ENCODE measurements around the gene NFIB.

Gene NFIB

GRCh38 chr9:14318361-14318760 is 4.4 kb upstream of the NFIB start:
- DNase-seq = no peak

- no peak for DNase-seq
These were observed 3.9 kb upstream of the NFIB start for GRCh38 chr9:14317667-14318320.

DNA sequence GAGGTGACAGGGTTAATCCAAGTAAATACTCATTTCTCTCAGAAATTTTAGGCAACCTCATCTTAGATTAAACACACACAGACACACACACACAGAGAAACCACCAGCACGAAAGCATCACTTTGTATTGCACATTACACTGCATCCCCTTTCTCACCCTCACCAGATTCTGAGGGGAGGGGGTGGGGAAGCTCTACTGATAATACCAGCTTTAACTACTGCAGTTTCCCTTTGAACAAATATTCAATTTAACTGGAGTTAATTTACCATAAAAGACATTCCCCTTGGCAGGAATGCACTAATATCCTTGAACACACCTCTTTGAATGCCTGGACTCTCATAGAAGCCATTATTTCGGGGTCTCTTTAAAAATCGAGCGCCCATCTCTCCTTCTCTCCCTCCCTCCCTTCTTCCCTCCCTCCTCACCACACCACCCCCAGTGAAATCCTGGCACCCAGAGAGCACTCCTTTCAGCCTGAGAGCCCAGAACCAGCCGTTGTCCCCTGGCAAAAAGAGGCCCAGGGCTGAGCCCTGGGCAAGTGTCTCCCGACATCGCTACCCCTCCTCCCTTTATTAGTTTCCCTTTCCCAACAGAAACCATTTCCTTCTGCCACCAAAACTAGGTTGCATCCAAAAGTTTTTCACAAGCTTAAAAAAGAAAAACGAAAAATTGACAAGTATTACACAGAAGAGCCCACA is 2.8 kb upstream of the NFIB start:
- DNase-seq = no peak

DNA sequence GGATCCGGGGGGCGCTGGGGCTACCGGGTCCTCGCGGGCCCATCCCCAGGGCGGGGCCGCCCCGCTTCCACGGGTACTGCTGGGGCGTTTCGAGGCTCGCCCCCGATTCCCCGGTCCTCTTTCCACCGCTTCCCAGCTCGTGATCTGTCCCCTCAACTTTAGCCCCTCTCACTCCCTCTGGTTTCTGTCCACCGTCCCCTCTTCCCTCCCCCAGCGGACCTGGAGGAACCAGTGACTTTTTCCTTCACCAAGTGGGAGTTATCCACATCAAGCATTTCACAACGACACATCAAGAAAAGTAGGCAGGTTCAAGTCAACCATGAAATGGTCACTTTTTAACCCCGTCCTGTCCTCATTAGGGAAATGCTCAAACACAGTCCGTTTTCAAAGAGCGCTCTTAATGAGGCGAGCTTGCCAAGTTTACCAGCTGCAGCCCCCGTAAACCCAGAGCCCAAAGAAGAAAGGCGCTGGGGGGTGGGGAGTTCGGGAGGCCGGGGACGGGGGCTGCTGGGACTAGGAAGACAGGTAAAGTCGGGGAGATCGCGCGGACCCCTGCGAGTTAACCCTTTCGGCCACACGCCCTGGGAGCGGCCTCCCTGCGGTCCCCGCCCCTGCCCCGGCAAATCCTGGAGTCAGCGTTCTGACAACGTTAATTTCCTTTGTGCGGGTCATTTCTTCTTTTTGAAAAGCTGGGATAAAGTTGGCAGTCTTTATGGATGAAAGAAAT is 2.1 kb upstream of the NFIB start:
- DNase-seq = no peak

- no peak for DNase-seq
These were observed 1.3 kb upstream of the NFIB start for GRCh38 chr9:14314929-14315874.

GRCh38 chr9:14314424-14314928 is 535 bp upstream of the NFIB start:
- no peak for DNase-seq

DNA sequence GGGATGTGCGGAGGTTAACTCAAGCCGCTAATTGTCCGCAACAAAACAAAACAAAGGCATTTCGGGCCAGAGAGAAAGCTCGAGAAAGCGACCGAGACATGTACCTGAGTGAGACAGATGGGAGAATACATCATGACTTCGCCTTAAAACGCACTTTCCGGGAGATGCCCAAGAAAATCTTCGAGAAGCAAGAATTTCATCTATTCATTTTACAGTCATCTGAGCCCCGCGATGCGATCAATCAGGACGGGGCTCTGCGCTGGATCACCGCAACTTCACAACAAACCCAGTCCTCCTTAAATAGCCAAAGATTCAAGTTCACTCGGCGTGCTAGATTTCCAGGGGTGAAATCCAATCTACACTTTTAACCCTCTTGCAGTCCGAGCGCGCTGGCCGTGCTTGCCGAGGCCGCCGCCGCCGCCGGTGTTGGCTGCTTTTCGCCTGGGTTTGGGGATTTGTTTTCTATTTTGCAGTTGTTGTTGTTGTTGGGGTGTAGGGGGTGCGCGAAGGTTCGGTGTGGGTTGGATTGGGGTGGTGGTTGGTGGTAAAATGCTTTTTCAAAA is 482 bp downstream of the NFIB start:
- no peak for DNase-seq

GRCh38 chr9:14312719-14313377 is 1.1 kb downstream of the NFIB start:
- DNase-seq = no peak

DNA sequence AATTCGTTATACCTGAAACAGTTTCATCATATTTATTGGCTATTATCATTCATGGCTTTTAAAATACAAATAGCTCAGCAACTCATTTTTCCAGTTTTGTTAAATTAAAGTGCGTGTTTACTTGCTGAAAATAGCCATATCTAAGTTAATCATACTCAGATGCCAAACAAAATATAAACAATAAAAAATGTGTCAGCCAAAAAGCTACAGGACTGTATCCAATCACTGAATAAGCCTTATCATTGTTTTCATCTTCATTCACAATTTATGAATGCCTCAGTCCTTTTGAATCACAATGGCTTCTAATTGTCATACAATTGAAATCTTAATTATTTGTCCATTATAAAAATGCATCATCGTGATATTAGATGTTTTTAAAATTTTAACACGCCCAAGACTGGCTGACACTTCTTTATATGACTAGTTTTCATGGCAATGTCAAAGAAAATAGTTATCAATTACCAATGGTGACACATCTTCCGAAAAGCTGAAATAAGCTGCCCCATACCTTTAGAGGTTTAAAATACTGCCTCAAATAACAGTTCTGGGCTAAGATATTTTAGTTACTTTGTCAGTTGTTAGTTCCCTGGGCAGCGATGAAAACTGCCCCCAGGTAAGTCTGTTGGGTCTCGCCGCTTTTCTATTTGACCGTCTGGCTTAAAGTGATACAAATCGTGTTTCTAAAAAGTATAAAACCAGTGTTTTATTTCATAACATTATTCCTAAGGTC is 1.8 kb downstream of the NFIB start:
- no peak for DNase-seq

- no peak for DNase-seq
These were observed 2.6 kb downstream of the NFIB start for GRCh38 chr9:14311171-14311949.

GRCh38 chr9:14310311-14310710 is 3.6 kb downstream of the NFIB start:
- DNase-seq = no peak

DNA sequence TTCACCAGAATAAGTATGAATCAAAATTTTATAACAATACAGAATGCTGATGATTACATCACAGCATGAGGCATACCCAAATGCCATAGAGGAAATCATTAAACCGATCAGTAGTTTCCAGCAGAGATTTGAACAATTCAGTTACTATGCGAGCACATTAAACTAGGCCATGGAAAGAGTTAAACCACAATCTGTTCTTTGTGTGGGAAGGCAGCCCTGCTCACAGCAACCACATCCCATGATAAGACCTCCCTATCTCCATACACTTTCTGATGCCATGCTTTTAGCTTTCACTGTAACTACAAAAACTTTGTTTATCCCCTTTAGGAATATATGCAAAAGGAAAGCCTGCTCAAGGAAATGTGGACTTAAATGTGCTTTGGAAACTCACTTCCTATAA is 4.5 kb downstream of the NFIB start:
- DNase-seq = no peak

DNA sequence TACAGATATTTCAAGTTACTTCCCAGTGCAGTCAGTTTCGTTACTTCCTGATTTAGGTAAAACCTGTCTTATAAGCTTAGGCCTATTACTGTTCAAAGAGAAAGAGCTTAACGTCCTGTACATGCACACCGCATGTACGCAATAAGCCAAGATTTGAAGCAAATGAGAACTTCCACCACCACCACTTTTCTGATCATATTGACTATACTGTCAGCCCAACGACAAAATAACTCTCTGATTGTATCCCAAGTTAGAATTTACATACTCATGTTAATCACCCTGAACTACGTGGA is 5.1 kb downstream of the NFIB start:
- DNase-seq = no peak

GRCh38 chr9:14307989-14308852 is 5.7 kb downstream of the NFIB start:
- DNase-seq = no peak

DNA sequence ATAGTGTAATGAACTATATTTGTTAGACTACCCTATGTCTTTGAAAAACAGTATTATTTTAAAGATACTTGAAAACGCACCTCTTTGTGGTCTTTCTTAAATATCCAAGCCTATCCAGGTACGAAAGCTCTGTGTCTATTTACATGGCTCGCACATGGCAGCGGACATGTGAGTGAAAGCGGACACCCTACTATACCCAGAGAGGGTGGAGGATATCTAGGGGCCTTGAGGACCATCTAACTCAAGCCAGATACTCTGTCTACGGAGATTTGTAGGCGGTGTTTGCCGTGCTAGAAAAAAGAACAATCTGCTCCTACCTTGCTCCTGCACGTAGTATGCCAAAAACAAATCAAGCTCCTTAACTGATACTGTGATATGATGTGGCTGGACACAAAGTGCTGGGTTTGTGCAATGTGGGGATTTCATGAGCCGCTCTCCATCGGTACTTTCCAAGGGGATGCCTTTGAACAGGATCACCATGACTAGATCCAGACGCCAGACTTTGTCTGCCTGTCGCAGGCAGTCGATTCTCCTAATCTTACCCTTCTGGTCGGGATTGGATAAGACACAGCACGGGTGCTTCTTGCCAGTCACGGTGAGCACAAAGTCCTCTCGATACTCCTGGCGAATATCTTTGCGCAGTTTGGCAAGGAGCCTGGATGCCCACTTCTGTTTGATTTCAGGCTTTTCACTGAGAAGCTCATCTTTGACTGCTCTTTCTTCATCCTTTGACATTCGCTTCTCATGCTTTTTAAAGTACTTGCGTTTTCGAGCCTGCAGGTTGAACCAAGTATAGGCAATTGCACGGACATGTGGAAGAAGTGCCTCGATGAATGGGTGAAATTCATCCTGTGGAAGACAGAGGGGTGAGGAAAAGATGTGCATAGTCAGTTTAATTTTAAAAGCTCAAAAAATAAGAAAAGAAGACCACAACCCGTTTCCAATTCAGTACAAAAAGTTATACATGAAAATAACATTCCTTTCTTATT is 7.0 kb downstream of the NFIB start:
- DNase-seq = no peak

GRCh38 chr9:14306188-14306587 is 7.8 kb downstream of the NFIB start:
- no peak for DNase-seq

DNA sequence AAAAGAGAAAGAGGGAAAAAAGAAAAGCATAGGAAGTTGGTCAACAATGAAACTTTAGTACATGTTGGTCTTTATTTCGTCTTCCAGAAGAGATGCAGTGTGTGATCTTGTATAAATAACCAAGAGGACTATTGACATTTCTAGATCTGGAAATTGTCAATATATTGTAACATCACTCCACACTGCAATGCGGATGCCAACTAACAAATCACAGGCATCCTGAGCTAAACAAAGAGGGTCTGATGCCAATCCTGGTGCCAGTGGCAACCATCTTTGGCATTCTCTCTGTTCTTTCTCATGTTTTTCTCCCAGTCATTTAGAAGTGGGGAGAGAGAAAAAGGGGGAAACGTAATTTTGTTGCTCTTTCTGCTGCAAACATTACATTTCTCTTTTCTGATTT is 9.7 kb downstream of the NFIB start:
- no peak for DNase-seq

- no peak for DNase-seq
These were observed 10.4 kb downstream of the NFIB start for GRCh38 chr9:14303521-14303920.

Measured in KG1 (cell line).